Gastroesophageal sphincter (tissue), 3 donors: ENCODE results near the gene MYLK.

Experiments
- EP300 ChIP-seq: sonication (generic); formaldehyde crosslinking; IDR thresholded peaks from one replicate; pipeline ENCODE4 v1.6.1; 2017; ENCODE audit warnings: antibody characterized with exemption, mild to moderate bottlenecking
- POLR2AphosphoS5 ChIP-seq: sonication (generic); formaldehyde crosslinking; IDR thresholded peaks from one replicate; pipeline ENCODE4 v1.6.1; 2017; ENCODE audit warnings: antibody characterized with exemption
- TF ChIP-seq, protein P1 (sequence below), 4 experiments: fragments of 200-600 bp in 2 of 4; fragments of 450-650 bp in 2 of 4; sonication (generic) in 1 of 4; IDR thresholded peaks; one replicate each; pipeline ENCODE4 v1.5.1; 2017 to 2019; ENCODE audit warnings: antibody characterized with exemption in 4 of 4, mild to moderate bottlenecking in 2 of 4, moderate library complexity in 2 of 4

DNA sequence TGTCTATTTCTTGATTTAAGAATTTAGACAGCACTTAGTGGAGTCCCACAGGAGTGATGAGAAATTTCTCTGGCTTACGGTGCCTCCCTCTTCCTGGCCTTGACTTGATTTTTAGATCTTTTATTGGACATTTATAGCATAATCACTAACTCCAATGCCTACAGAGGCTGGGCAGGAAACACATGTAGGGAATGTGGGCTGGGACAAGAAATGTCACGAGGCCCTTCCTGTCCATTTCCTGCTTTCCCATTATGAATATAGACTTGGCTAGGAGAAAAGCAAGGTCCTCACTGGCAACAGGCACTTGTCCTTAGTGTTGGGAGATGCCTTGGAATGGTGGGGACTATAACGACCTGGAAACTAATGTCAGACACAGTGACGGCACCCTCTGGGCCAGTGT lies 100.3 kb downstream of the MYLK start:
- TF ChIP-seq, protein P1, sequence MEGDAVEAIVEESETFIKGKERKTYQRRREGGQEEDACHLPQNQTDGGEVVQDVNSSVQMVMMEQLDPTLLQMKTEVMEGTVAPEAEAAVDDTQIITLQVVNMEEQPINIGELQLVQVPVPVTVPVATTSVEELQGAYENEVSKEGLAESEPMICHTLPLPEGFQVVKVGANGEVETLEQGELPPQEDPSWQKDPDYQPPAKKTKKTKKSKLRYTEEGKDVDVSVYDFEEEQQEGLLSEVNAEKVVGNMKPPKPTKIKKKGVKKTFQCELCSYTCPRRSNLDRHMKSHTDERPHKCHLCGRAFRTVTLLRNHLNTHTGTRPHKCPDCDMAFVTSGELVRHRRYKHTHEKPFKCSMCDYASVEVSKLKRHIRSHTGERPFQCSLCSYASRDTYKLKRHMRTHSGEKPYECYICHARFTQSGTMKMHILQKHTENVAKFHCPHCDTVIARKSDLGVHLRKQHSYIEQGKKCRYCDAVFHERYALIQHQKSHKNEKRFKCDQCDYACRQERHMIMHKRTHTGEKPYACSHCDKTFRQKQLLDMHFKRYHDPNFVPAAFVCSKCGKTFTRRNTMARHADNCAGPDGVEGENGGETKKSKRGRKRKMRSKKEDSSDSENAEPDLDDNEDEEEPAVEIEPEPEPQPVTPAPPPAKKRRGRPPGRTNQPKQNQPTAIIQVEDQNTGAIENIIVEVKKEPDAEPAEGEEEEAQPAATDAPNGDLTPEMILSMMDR (IDR thresholded peaks at IDR 0.05) = no peak
- TF ChIP-seq POLR2AphosphoS5 (no peak), EP300 (no peak)
